ENCODE data around the gene SARDH.

DNA sequence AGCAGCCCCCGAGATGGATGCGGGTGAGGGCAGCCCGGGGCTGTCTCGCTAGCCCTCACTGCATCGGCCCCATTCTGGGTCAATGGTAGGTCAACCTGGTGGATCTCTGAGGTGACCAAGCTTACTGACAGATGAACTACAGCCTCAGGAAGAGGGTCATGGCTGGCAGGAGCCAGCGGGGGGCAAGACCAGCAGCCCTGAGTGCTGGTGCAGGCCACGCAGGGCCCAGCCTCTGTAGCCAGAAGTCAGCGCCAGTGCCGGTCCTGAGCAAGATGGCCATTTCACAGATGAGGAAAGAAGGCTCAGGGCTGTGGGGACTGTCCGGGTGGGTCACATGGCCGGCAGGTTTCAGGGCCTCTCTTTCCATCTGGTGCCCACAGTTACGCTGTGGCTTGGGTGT lies 107.0 kb downstream of the SARDH start:
- TF ChIP-seq, protein P1, sequence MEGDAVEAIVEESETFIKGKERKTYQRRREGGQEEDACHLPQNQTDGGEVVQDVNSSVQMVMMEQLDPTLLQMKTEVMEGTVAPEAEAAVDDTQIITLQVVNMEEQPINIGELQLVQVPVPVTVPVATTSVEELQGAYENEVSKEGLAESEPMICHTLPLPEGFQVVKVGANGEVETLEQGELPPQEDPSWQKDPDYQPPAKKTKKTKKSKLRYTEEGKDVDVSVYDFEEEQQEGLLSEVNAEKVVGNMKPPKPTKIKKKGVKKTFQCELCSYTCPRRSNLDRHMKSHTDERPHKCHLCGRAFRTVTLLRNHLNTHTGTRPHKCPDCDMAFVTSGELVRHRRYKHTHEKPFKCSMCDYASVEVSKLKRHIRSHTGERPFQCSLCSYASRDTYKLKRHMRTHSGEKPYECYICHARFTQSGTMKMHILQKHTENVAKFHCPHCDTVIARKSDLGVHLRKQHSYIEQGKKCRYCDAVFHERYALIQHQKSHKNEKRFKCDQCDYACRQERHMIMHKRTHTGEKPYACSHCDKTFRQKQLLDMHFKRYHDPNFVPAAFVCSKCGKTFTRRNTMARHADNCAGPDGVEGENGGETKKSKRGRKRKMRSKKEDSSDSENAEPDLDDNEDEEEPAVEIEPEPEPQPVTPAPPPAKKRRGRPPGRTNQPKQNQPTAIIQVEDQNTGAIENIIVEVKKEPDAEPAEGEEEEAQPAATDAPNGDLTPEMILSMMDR (IDR thresholded peaks at IDR 0.05 in 2 of 3, conservative IDR thresholded peaks at IDR 0.05 in 1 of 3; ENCODE audit: borderline replicate concordance in 1 of 3, insufficient read depth in 1 of 3, low read depth in 2 of 3, low read length in 2 of 3) = no peak
- TF ChIP-seq, protein P2, sequence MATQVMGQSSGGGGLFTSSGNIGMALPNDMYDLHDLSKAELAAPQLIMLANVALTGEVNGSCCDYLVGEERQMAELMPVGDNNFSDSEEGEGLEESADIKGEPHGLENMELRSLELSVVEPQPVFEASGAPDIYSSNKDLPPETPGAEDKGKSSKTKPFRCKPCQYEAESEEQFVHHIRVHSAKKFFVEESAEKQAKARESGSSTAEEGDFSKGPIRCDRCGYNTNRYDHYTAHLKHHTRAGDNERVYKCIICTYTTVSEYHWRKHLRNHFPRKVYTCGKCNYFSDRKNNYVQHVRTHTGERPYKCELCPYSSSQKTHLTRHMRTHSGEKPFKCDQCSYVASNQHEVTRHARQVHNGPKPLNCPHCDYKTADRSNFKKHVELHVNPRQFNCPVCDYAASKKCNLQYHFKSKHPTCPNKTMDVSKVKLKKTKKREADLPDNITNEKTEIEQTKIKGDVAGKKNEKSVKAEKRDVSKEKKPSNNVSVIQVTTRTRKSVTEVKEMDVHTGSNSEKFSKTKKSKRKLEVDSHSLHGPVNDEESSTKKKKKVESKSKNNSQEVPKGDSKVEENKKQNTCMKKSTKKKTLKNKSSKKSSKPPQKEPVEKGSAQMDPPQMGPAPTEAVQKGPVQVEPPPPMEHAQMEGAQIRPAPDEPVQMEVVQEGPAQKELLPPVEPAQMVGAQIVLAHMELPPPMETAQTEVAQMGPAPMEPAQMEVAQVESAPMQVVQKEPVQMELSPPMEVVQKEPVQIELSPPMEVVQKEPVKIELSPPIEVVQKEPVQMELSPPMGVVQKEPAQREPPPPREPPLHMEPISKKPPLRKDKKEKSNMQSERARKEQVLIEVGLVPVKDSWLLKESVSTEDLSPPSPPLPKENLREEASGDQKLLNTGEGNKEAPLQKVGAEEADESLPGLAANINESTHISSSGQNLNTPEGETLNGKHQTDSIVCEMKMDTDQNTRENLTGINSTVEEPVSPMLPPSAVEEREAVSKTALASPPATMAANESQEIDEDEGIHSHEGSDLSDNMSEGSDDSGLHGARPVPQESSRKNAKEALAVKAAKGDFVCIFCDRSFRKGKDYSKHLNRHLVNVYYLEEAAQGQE (IDR thresholded peaks at IDR 0.05; ENCODE audit: low read depth) = no peak
- TF ChIP-seq YY1 (IDR thresholded peaks at IDR 0.05; ENCODE audit: extremely low read depth, insufficient replicate concordance, low read depth, low read length) = no peak

Data from HCT116 (cell line).